IPS DF 6.9 (cell line): ENCODE data around the gene MMP11.

Source experiments
- DNase-seq: peaks from one replicate; pipeline ENCODE4 v3.0.0-alpha.2; 2013; ENCODE audit warnings: low read depth, low spot score
- H3K27ac ChIP-seq: one replicate; pipeline ENCODE4 v1.5.1; 2013; ENCODE audit warnings: low read length, control low read depth
- H3K27me3 ChIP-seq: 2 replicates; pipeline ENCODE4 v1.6.1; 2013; ENCODE audit warnings: mild to moderate bottlenecking, low read length; ENCODE audit not compliant: control insufficient read depth, insufficient read depth
- H3K36me3 ChIP-seq: 2 replicates; pipeline ENCODE4 v1.6.1; 2013; ENCODE audit warnings: low read length; ENCODE audit not compliant: control insufficient read depth, insufficient read depth
- H3K4me1 ChIP-seq: 2 replicates; pipeline ENCODE4 v1.6.1; 2013; ENCODE audit warnings: low read length; ENCODE audit not compliant: control insufficient read depth, insufficient read depth
- H3K4me3 ChIP-seq: 2 replicates; pipeline ENCODE4 v1.5.1; 2013; ENCODE audit warnings: mild to moderate bottlenecking, low read length
- H3K9me3 ChIP-seq: 2 replicates; pipeline ENCODE4 v1.6.1; 2013; ENCODE audit warnings: low read length, inconsistent platforms; ENCODE audit not compliant: control insufficient read depth, insufficient read depth
- WGBS: extraction: QIAGEN DNeasy Blood & Tissue Kit; methylation state at CpG from one replicate; pipeline ENCODE4 v1.1.7; 2013; ENCODE audit warnings: mixed read lengths, missing lambda C conversion rate; ENCODE audit not compliant: insufficient read length, insufficient coverage; 5-methylcytosine and 5-hydroxymethylcytosine counted together

Gene MMP11

DNA sequence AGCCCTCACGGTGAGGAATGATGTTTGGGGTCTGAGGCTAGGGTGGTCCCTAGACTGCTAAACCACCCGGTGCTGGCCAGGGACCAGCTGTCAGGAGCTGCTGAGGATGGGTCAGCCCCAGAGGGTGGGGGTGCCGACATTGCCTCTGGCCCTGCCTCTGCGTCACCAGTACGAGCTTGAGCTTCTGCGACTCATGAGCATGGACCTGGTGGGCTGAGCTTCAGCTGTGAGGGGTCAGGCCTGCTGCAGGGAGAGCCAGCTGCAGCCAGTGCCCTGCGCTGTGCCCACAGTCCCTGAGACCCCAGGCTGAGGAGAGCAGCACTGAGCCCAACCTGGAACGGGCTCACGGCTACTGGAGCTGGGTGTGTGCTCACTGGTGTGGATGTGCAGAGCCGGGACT, 59.1 kb downstream of the MMP11 start:
- no peaks in the 10 kb centered on the region for H3K27me3 ChIP-seq
- H3K4me3 ChIP-seq: no peak overlapping the region
- no peak overlapping the region for H3K27ac ChIP-seq
- peaks cover 33% of the 10 kb centered on the region for H3K36me3 ChIP-seq
- DNase-seq: no peak
- no peaks in the 10 kb centered on the region for H3K9me3 ChIP-seq
- H3K4me1 ChIP-seq: no peaks in the 10 kb centered on the region
- WGBS: no CpG with 5 or more reads among the region's 10 CpGs

DNA sequence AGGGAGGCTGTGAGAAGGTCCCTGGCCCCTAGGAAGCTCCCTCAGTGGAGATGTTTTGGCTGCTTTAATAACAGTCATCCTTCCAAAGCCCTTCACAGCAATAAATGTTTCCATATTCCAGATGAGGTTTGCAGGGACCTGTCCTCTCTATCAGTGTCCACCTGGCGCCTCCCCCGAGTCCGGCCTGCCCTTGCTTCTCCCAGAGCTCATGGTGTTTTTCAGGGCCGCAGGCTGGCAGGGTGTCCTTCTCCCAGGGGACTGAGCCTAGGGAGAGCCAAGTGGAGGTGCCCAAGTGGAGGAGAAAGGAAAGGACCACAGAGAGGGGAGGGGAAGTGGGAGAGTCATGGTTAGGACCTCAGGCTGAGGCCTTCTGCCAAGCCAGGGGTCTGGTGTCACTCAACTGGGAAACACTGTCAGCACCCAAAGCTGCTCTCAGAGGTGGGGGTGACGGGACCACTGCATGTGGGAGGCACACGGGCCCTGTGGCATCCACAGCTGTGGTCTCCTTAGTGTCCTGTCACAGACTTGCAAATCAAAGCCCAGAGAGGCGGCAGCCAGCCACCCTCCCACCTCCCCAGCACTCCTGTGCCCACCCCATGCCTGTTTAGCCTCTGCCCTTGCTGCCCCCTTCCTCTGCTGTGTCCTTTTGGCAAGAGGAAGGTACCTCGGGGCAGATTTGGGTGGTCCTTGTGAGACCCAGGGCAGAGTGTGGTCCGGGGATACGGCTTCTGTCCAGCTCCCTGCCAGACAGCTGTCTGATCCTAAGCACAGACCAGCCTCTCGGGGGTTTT, 59.8 kb downstream of the MMP11 start:
- Histone ChIP-seq H3K27ac (no peak overlapping the region), H3K9me3 (no peaks in the 10 kb centered on the region), H3K4me1 (peaks cover 3% of the 10 kb centered on the region; the same call in 1 of the 2 replicates), H3K36me3 (peaks cover 28% of the 10 kb centered on the region), H3K27me3 (no peaks in the 10 kb centered on the region), H3K4me3 (no peak overlapping the region)
- DNase-seq: no peak
- WGBS: no CpG with 5 or more reads among the region's 11 CpGs

DNA sequence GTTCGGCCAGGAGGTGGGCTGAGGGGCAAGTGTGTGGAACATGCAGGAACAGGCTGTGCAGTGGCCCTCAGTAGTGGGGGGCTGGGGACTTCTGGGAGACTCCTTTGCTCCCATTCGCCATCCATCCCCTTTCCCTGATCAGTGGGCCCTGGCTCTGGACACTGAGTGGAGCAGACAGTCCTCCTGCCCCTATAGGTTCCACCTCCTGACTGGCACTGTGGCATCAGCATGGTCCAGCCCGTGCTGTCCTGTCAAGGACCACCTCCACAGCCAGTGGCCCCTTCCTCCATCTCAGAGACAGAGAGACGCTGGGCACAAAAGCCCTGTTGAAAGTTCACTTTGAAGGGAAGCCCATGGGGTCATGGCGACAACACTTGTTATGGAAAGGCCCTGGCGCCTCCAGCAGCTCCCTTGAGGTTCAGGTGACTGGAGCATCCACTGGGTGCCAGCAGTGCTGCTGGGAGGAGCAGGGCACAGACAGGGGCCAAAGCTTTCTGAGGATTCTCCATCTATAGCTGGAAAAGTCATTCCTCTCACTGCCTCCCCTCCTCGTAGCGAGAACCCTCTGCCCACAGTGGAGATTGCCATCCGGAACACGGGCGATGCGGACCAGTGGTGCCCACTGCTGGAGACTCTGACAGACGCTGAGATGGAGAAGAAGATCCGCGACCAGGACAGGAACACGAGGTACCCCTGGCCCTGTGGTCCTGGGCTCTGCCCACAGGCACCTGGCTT, 60.5 kb downstream of the MMP11 start:
- Histone ChIP-seq H3K9me3 (no peaks in the 10 kb centered on the region), H3K4me3 (no peak overlapping the region), H3K36me3 (peaks cover 24% of the 10 kb centered on the region), H3K27me3 (no peaks in the 10 kb centered on the region), H3K4me1 (peaks cover 8% of the 10 kb centered on the region; the same call in 1 of the 2 replicates), H3K27ac (no peak overlapping the region)
- WGBS: no CpG with 5 or more reads among the region's 16 CpGs
- DNase-seq: no peak
